Heart left ventricle (tissue), 16 donors: ENCODE results near the gene ADAMTS3. TPM values are rescaled to one million over a fixed set of nuclear protein-coding genes. Genes with fewer than 3 reads are reported as not detected.

Experiments
- ATAC-seq, 4 donors: fragments of 200-7000 bp; cut with Tn5 transposase; one replicate each; pipeline ENCODE4 v1.9.1; 2020 to 2022; ENCODE audit warnings: moderate library complexity in 4 of 4, mild to moderate bottlenecking in 3 of 4, moderate number of reproducible peaks in 1 of 4
- DNase-seq, 5 donors: peaks; one replicate each; pipeline ENCODE4 v3.0.0-alpha.2; 2020
- H3K27ac ChIP-seq, 12 donors: fragments of 200-600 bp; sonication (generic) in 4 of 12; one replicate each; pipeline versions ENCODE4 v1.5.0 to v1.8.0; 2016 to 2022; ENCODE audit warnings: mild to moderate bottlenecking in 2 of 12
- H3K27me3 ChIP-seq, 9 donors: fragments of 200-600 bp; sonication (generic) in 2 of 9; one replicate each; pipeline versions ENCODE4 v1.5.1 to v1.8.0; 2016 to 2022; ENCODE audit warnings: mild to moderate bottlenecking in 3 of 9
- H3K36me3 ChIP-seq, 9 donors: fragments of 200-600 bp; sonication (generic) in 2 of 9; one replicate each; pipeline versions ENCODE4 v1.5.0 to v1.8.0; 2018 to 2022; ENCODE audit warnings: mild to moderate bottlenecking in 2 of 9
- H3K4me1 ChIP-seq, 12 donors: fragments of 200-600 bp; sonication (generic) in 4 of 12; one replicate each; pipeline versions ENCODE4 v1.5.0 to v1.8.0; 2016 to 2022; ENCODE audit warnings: mild to moderate bottlenecking in 3 of 12
- H3K4me3 ChIP-seq, 12 donors: fragments of 200-600 bp; sonication (generic) in 4 of 12; one replicate each; pipeline versions ENCODE4 v1.5.0 to v1.8.0; 2017 to 2022; ENCODE audit warnings: mild to moderate bottlenecking in 9 of 12, moderate library complexity in 4 of 12
- H3K9me3 ChIP-seq, 12 donors: fragments of 200-600 bp; sonication (generic) in 4 of 12; one replicate each; pipeline versions ENCODE4 v1.5.0 to v1.8.0; 2016 to 2022; ENCODE audit warnings: mild to moderate bottlenecking in 1 of 12
- CTCF ChIP-seq, 12 donors: fragments of 200-600 bp; sonication (generic) in 4 of 12; IDR thresholded peaks; one replicate each; pipeline versions ENCODE4 v1.5.0 to v1.8.0; 2018 to 2022; ENCODE audit warnings: antibody characterized with exemption in 12 of 12, mild to moderate bottlenecking in 5 of 12
- POLR2A ChIP-seq, 2 donors: fragments of 450-650 bp; IDR thresholded peaks; one replicate each; pipeline ENCODE4 v1.6.1; 2017; ENCODE audit warnings: antibody characterized with exemption in 2 of 2, mild to moderate bottlenecking in 2 of 2, moderate library complexity in 2 of 2
- WGBS, 4 donors: extraction: QIAGEN DNeasy Blood & Tissue Kit in 2 of 4; methylation state at CpG; one replicate each; pipeline versions ENCODE4 v1.1.5 to v1.1.7; 2013 to 2018; 5-methylcytosine and 5-hydroxymethylcytosine counted together
- intact Hi-C, 10 donors: fragments of 100-400 bp; cut with DNase I; formaldehyde crosslinking; loops; one replicate each; pipeline versions ENCODE4 v1.11.1 to v1.14.2; 2022
- polyA plus RNA-seq, 2 donors: library from polyadenylated mRNA; stranded (reverse); fragments of 200-250 nt; gene quantifications; one replicate each; pipeline ENCODE4 v1.2.3, GENCODE V29; 2013
- total RNA-seq, 9 donors: library from RNA; depleted of rRNA in 2 of 9; stranded (reverse); fragments of >200 nt in 2 of 9; fragmentation: NEBNext Ultra II Directional in 3 of 9; extraction: Animal tissue kit (Norgen Biotek cat#: 25700) in 3 of 9; gene quantifications; one replicate each; pipeline versions ENCODE4 v1.1.0 to v1.2.4, GENCODE V29; 2016 to 2023
- donor health status: ischemic (EF 13 %, LVEDD 7.1; RV severe dilation, severe dysfunction).
- donor health status: healthy with polysubstance abuse.
- donor health status: DM: no; HTN: yes; CAD: no.
- donor health status: DM: no; HTN: no; CAD: no.
- donor health status: ischemic (EF 25% LVEDD 6.9; RV normal size, moderate dysfunction).
- donor health status: ischemic (EF 25% LVEDD 5.7; RV mildly dilated, moderate dysfunction).
- donor health status: healthy.
- donor health status: DM: yes; HTN: yes; CAD: no.
- donor health status: ischemic (EF 35%, LVEDD 5.7; RV mildly dilated, moderate dysfunction).
- donor health status: nonischemic (EF 11% LVEDD 7.7; RV severe dilation, severe dysfunction).
- donor health status: DM: yes; HTN: yes; CAD: no.
- donor health status: PGD.
- donor health status: ischemic (EF 29% LVEDD 5.4; RV normal size, mild dysfunction).
- donor health status: nonischemic (EF 23%, LVEDD 6.1; RV moderate dilation, normal function).

ADAMTS3 gene
- total and polyA plus RNA-seq, 11 donors = 0.08 to 3.3 (median 0.42) TPM; not detected in 1

DNA sequence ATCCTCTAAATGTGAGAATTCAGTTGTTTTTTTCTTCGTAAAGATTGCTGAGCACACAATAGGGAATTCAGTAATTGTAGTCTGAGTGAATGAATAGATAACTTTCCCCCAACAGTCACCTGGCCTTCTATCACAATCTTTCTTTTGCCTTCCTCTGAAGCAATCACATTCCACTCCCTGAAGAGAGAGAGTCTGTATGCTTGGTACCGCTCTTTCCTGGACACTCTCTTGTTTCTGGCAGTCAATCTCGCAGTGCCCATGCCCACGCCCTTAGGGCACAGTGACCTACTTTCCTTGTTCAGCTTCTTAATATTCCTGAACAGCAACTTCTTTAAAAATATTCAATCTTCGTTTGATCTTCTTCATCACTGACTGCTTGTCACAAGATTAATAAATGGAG lies 255.9 kb downstream of the ADAMTS3 start:
- Histone ChIP-seq H3K36me3 (no peaks in the 10 kb centered on the region), H3K27ac (peak overlapping the region in 5 of 12 donors; percentile 2 to 65 (median 52)), H3K4me3 (no peak overlapping the region), H3K9me3 (no peaks in the 10 kb centered on the region), H3K27me3 (no peaks in the 10 kb centered on the region), H3K4me1 (peaks cover 0 to 38% (median 20%) of the 10 kb centered on the region in 12 donors)
- no peak for TF ChIP-seq POLR2A (IDR thresholded peaks at IDR 0.05)
- TF ChIP-seq CTCF (IDR thresholded peaks at IDR 0.05) = no peak
- ATAC-seq = peak; percentile 47 to 72 (median 60)
- intact Hi-C loops = no loop called here
- 43 to 55% (median 47%) methylated on average over 5 of the region's 5 CpGs for WGBS, 4 donors
- DNase-seq = no peak

GRCh38 chr4:72312032-72312650 lies 256.9 kb downstream of the ADAMTS3 start:
- Histone ChIP-seq H3K27me3 (no peaks in the 10 kb centered on the region), H3K9me3 (no peaks in the 10 kb centered on the region), H3K27ac (peak overlapping the region in 10 of 12 donors; percentile 23 to 65 (median 54)), H3K4me3 (no peak overlapping the region), H3K4me1 (peaks cover 0 to 38% (median 20%) of the 10 kb centered on the region in 12 donors), H3K36me3 (no peaks in the 10 kb centered on the region)
- WGBS, 4 donors = 20 to 27% (median 22%) methylated on average over 5 to 6 of the region's 6 CpGs
- intact Hi-C loops = no loop called here
- ATAC-seq (peak; percentile 93 to 97 (median 95)), DNase-seq (peak; percentile 59 to 85 (median 78))
- TF ChIP-seq POLR2A (IDR thresholded peaks at IDR 0.05) = no peak

- H3K27ac ChIP-seq = peak overlapping the region in 1 of 12 donors; percentile 52
- ATAC-seq (no peak), DNase-seq (no peak)
- no peaks in the 10 kb centered on the region for H3K36me3 ChIP-seq
- WGBS, 4 donors = 82 to 89% (median 83%) methylated on average over 3 of the region's 3 CpGs
- TF ChIP-seq POLR2A (IDR thresholded peaks at IDR 0.05) = no peak
- TF ChIP-seq CTCF (IDR thresholded peaks at IDR 0.05) = no peak
- intact Hi-C loops = no loop called here
- H3K4me1 ChIP-seq = peaks cover 0 to 38% (median 20%) of the 10 kb centered on the region in 12 donors
- no peaks in the 10 kb centered on the region for H3K9me3 ChIP-seq
- H3K4me3 ChIP-seq = no peak overlapping the region
- no peaks in the 10 kb centered on the region for H3K27me3 ChIP-seq
Observed at GRCh38 chr4:72311291-72311690, 257.7 kb downstream of the ADAMTS3 start.

- 94 to 97% (median 96%) methylated on average over 9 of the region's 9 CpGs for WGBS, 4 donors
- Histone ChIP-seq H3K9me3 (no peaks in the 10 kb centered on the region), H3K27me3 (peaks cover 0 to 3% (median 0%) of the 10 kb centered on the region in 9 donors), H3K36me3 (no peaks in the 10 kb centered on the region), H3K4me1 (no peaks in the 10 kb centered on the region), H3K27ac (no peak overlapping the region), H3K4me3 (no peak overlapping the region)
- no peak for ATAC-seq
- no peak for DNase-seq
- TF ChIP-seq POLR2A (IDR thresholded peaks at IDR 0.05) = no peak
- no peak for TF ChIP-seq CTCF (IDR thresholded peaks at IDR 0.05)
- intact Hi-C loops = loop anchor here in 1 of 10 donors (10.0 kb wide), 1 partner anchor 531 kb away; no protein-coding TSS in a partner anchor
Observed at GRCh38 chr4:72305620-72306019, 263.4 kb downstream of the ADAMTS3 start.
